ENCODE data around the gene SAMM50.

DNA sequence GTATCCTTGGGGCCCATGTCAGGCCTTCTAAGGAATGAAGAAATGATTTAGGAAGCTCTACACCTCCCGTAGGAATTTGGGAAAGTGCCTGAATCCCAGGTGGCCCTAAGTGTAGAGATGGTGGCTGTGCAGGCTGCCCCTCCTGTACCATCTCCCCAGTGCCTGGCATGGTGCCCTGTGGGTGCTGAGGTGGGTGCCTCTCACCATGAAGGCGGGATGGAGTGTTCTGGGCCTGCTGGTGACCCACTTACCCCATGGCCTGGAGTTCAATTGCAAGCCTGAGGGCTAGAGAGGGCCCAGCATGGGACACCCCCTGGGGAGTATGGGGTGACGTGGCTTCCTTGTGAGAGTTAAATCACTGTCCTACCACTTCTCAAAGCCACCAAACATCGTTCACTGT lies 19.8 kb downstream of the SAMM50 start:
- no peak for TF ChIP-seq CTCF (IDR thresholded peaks at IDR 0.05; ENCODE audit: poor library complexity)
- no peak for TF ChIP-seq EZH2 (IDR thresholded peaks at IDR 0.05; ENCODE audit: borderline replicate concordance)
- TF ChIP-seq EZH2phosphoT487 (IDR thresholded peaks at IDR 0.05; ENCODE audit: low read depth, severe bottlenecking, unreplicated experiment), result no peak

Data from hepatocyte (in vitro differentiated cells).